Ishikawa (cell line): ENCODE results near the gene PINLYP.
A peak's percentile ranks its signal among the peaks of the same experiment; 100 is the strongest.

ENCODE experiments used
- CEBPB ChIP-seq: IDR thresholded peaks from 2 replicates; pipeline ENCODE4 v1.6.1; 2012
- CREB1 ChIP-seq: IDR thresholded peaks from 2 replicates; pipeline ENCODE4 v1.6.1; 2012; ENCODE audit warnings: low read depth
- EGR1 ChIP-seq: IDR thresholded peaks from 2 replicates; pipeline ENCODE4 v1.6.1; 2012
- EP300 ChIP-seq: IDR thresholded peaks from 2 replicates; pipeline ENCODE4 v1.6.1; 2012; ENCODE audit warnings: borderline replicate concordance
- FOXM1 ChIP-seq: IDR thresholded peaks from 2 replicates; pipeline ENCODE4 v1.6.1; 2012; ENCODE audit warnings: low read depth, borderline replicate concordance
- MAX ChIP-seq: IDR thresholded peaks from 2 replicates; pipeline ENCODE4 v1.6.1; 2012
- NFIC ChIP-seq: IDR thresholded peaks from 2 replicates; pipeline ENCODE4 v1.6.1; 2012
- RAD21 ChIP-seq: IDR thresholded peaks from 2 replicates; pipeline ENCODE4 v1.6.1; 2012; ENCODE audit warnings: low read depth
- REST ChIP-seq: IDR thresholded peaks from 2 replicates; pipeline ENCODE4 v1.6.1; 2012; ENCODE audit warnings: low read depth, mild to moderate bottlenecking
- TAF1 ChIP-seq: IDR thresholded peaks from 2 replicates; pipeline ENCODE4 v1.6.1; 2012; ENCODE audit warnings: low read depth, mild to moderate bottlenecking
- TCF12 ChIP-seq: IDR thresholded peaks from 2 replicates; pipeline ENCODE4 v1.6.1; 2012; ENCODE audit warnings: low read depth
- TEAD4 ChIP-seq: IDR thresholded peaks from 2 replicates; pipeline ENCODE4 v1.6.1; 2012
- USF1 ChIP-seq: IDR thresholded peaks from 2 replicates; pipeline ENCODE4 v1.6.1; 2012
- YY1 ChIP-seq: IDR thresholded peaks from 2 replicates; pipeline ENCODE4 v1.6.1; 2012; ENCODE audit warnings: low read depth
- ZBTB7A ChIP-seq: IDR thresholded peaks from 2 replicates; pipeline ENCODE4 v1.6.1; 2012; ENCODE audit warnings: low read depth

PINLYP gene

GRCh38 chr19:43572171-43572588, 3.4 kb upstream of the PINLYP start:
- TF ChIP-seq EP300 = no peak
- no peak for TF ChIP-seq FOXM1
- no peak for TF ChIP-seq TCF12
- TF ChIP-seq CREB1 = no peak
- TF ChIP-seq RAD21 = no peak
- no peak for TF ChIP-seq CEBPB
- TF ChIP-seq NFIC = no peak
- no peak for TF ChIP-seq TAF1
- TF ChIP-seq ZBTB7A = no peak
- TF ChIP-seq REST = no peak
- TF ChIP-seq YY1 = no peak
- TF ChIP-seq EGR1 = no peak
- TF ChIP-seq TEAD4 = no peak
- no peak for TF ChIP-seq USF1
- TF ChIP-seq MAX = no peak

- no peak for TF ChIP-seq CREB1
- no peak for TF ChIP-seq TAF1
- 0 out of 2 replicates have a peak, but pooled peaks have one; percentile 24 for TF ChIP-seq YY1
Measured at GRCh38 chr19:43574424-43575155, 1.0 kb upstream of the PINLYP start.

GRCh38 chr19:43575955-43576878, 616 bp downstream of the PINLYP start:
- TF ChIP-seq MAX = no peak
- TF ChIP-seq NFIC = no peak
- no peak for TF ChIP-seq CREB1
- TF ChIP-seq TAF1 = no peak
- no peak for TF ChIP-seq FOXM1
- no peak for TF ChIP-seq TCF12
- TF ChIP-seq ZBTB7A = no peak
- TF ChIP-seq EGR1 = no peak
- TF ChIP-seq EP300 = no peak
- TF ChIP-seq TEAD4 = no peak
- no peak for TF ChIP-seq USF1
- TF ChIP-seq YY1 = no peak
- no peak for TF ChIP-seq REST
- no peak for TF ChIP-seq RAD21
- no peak for TF ChIP-seq CEBPB

GRCh38 chr19:43578787-43579186, 3.2 kb downstream of the PINLYP start:
- TF ChIP-seq NFIC (no peak), TCF12 (no peak), REST (no peak), EP300 (no peak), MAX (no peak), CREB1 (no peak), TAF1 (no peak)
